NCI-H1417 treated with DMSO at 0.1 percent for 48 hours (cell line): Measurements from ENCODE around the gene ITFG1.

Experiments
- DNase-seq: peaks from one replicate; lab custom pipeline; 2025; lab: John Stamatoyannopoulos, UW

Gene ITFG1

GRCh38 chr16:47460711-47461597 lies at the start of gene ITFG1, which contains the start of gene PHKB:
ITFG1 (minus strand) TSS chr16:47461063; CDS start chr16:47461045, 18 bp downstream.
PHKB (plus strand) TSS chr16:47461331; CDS start chr16:47461351, 20 bp downstream.
- no peak for DNase-seq

- DNase-seq, result no peak
Measured at GRCh38 chr16:47507701-47508100, 46.8 kb upstream of the ITFG1 start.

GRCh38 chr16:47506800-47507199 lies 45.9 kb upstream of the ITFG1 start:
- no peak for DNase-seq

- DNase-seq, result no peak
Measured at GRCh38 chr16:47504599-47504998, 43.7 kb upstream of the ITFG1 start.

GRCh38 chr16:47503936-47504335 lies 43.1 kb upstream of the ITFG1 start:
- DNase-seq, result no peak

- DNase-seq, result no peak
Measured at GRCh38 chr16:47499700-47500264, 38.9 kb upstream of the ITFG1 start.

- no peak for DNase-seq
Measured at GRCh38 chr16:47499080-47499699, 38.3 kb upstream of the ITFG1 start.

GRCh38 chr16:47493381-47494337 lies 32.8 kb upstream of the ITFG1 start:
- DNase-seq, result no peak

- no peak for DNase-seq
Measured at GRCh38 chr16:47492428-47493377, 31.8 kb upstream of the ITFG1 start.

GRCh38 chr16:47492036-47492427 lies 31.2 kb upstream of the ITFG1 start:
- DNase-seq, result no peak

- no peak for DNase-seq
Measured at GRCh38 chr16:47490471-47490870, 29.6 kb upstream of the ITFG1 start.

- DNase-seq, result no peak
Measured at GRCh38 chr16:47488051-47488450, 27.2 kb upstream of the ITFG1 start.

GRCh38 chr16:47486856-47487255 lies 26.0 kb upstream of the ITFG1 start:
- DNase-seq, result no peak

GRCh38 chr16:47483616-47484015 lies 22.8 kb upstream of the ITFG1 start:
- DNase-seq, result no peak

- DNase-seq, result no peak
Measured at GRCh38 chr16:47481698-47482374, 21.0 kb upstream of the ITFG1 start.

- no peak for DNase-seq
Measured at GRCh38 chr16:47480410-47480809, 19.5 kb upstream of the ITFG1 start.

GRCh38 chr16:47477679-47478078 lies 16.8 kb upstream of the ITFG1 start:
- DNase-seq, result no peak

GRCh38 chr16:47476654-47477345 lies 15.9 kb upstream of the ITFG1 start:
- DNase-seq, result no peak

- no peak for DNase-seq
Measured at GRCh38 chr16:47475786-47476185, 14.9 kb upstream of the ITFG1 start.
